GM19395 (cell line): ENCODE measurements around the gene ARHGAP32.
"Not testable (repeated sequence)": the region's sequence is repeated elsewhere in the genome, so short reads cannot be mapped to it uniquely, and the experiment has no call there.

Experiments used
- ATAC-seq: cut with Tn5 transposase; IDR thresholded peaks from one replicate; pipeline ENCODE4 v1.9.1; 2021; ENCODE audit warnings: mild to moderate bottlenecking, moderate library complexity; ENCODE audit not compliant: unreplicated experiment

The ARHGAP32 gene

GRCh38 chr11:129041611-129042018 is 150.5 kb downstream of the ARHGAP32 start:
- ATAC-seq = no peak

GRCh38 chr11:129040934-129041333 is 151.2 kb downstream of the ARHGAP32 start:
- no peak for ATAC-seq

GRCh38 chr11:129035244-129035643 is 156.9 kb downstream of the ARHGAP32 start:
- ATAC-seq = no peak

- ATAC-seq = no peak
Measured at GRCh38 chr11:129034001-129034400, 158.1 kb downstream of the ARHGAP32 start.

- no peak for ATAC-seq
Measured at GRCh38 chr11:129023968-129024676, 168.0 kb downstream of the ARHGAP32 start.

- no peak for ATAC-seq
Measured at GRCh38 chr11:129021295-129021694, 170.8 kb downstream of the ARHGAP32 start.

GRCh38 chr11:129018991-129019390 is 173.1 kb downstream of the ARHGAP32 start:
- ATAC-seq = no peak

GRCh38 chr11:129018126-129018525 is 174.0 kb downstream of the ARHGAP32 start:
- no peak for ATAC-seq

- ATAC-seq = no peak
Measured at GRCh38 chr11:129013737-129014475, 178.2 kb downstream of the ARHGAP32 start.

- no peak for ATAC-seq
Measured at GRCh38 chr11:129012880-129013279, 179.2 kb downstream of the ARHGAP32 start.

- ATAC-seq = no peak
Measured at GRCh38 chr11:129006161-129006560, 186.0 kb downstream of the ARHGAP32 start.

GRCh38 chr11:128999165-128999564 is 193.0 kb downstream of the ARHGAP32 start:
- ATAC-seq = not testable (repeated sequence)

GRCh38 chr11:128988242-128988970 is 203.7 kb downstream of the ARHGAP32 start:
- no peak for ATAC-seq

- no peak for ATAC-seq
Measured at GRCh38 chr11:128985880-128986279, 206.2 kb downstream of the ARHGAP32 start.

- ATAC-seq = no peak
Measured at GRCh38 chr11:128983023-128983422, 209.1 kb downstream of the ARHGAP32 start.

- no peak for ATAC-seq
Measured at GRCh38 chr11:128981254-128981653, 210.9 kb downstream of the ARHGAP32 start.

- no peak for ATAC-seq
Measured at GRCh38 chr11:128970598-128971190, 221.4 kb downstream of the ARHGAP32 start.

GRCh38 chr11:128968916-128969315 is 223.2 kb downstream of the ARHGAP32 start:
- no peak for ATAC-seq

GRCh38 chr11:128967578-128967977 is 224.5 kb downstream of the ARHGAP32 start:
- ATAC-seq = no peak

- ATAC-seq = peak; percentile 98
Measured at GRCh38 chr11:128965485-128965884, 226.6 kb downstream of the ARHGAP32 start.

GRCh38 chr11:128964463-128964930 is 227.6 kb downstream of the ARHGAP32 start:
- no peak for ATAC-seq
